Measurements from ENCODE around the gene ERCC8.

GRCh38 chr5:60961685-60962084 is 16.8 kb upstream of the ERCC8 start:
- TF ChIP-seq ASH2L (IDR thresholded peaks at IDR 0.05; ENCODE audit: insufficient read length, low read depth, low read length), result no peak
- TF ChIP-seq JUN (CRISPR knock-in tag; IDR thresholded peaks at IDR 0.05), result no peak
- no peak for TF ChIP-seq EP300 (IDR thresholded peaks at IDR 0.05; ENCODE audit: low read depth in 2 of 2, low read length in 2 of 2)
- TF ChIP-seq EP300 (CRISPR knock-in tag; IDR thresholded peaks at IDR 0.05; ENCODE audit: borderline replicate concordance), result no peak
- no peak for TF ChIP-seq HDAC2 (CRISPR knock-in tag; IDR thresholded peaks at IDR 0.05)
- no peak for TF ChIP-seq CREB1 (IDR thresholded peaks at IDR 0.05)
- no peak for TF ChIP-seq CREB1 (CRISPR knock-in tag; IDR thresholded peaks at IDR 0.05)
